ENCODE results near the gene C1QA. TPM values are rescaled to one million over a fixed set of nuclear protein-coding genes. Genes with fewer than 3 reads are reported as not detected.

C1QA gene
- total and polyA plus RNA-seq, 2 of the 13 experiments (the other 11 are each of a cell fraction or from before 2014, with no cell fraction given): not detected

DNA sequence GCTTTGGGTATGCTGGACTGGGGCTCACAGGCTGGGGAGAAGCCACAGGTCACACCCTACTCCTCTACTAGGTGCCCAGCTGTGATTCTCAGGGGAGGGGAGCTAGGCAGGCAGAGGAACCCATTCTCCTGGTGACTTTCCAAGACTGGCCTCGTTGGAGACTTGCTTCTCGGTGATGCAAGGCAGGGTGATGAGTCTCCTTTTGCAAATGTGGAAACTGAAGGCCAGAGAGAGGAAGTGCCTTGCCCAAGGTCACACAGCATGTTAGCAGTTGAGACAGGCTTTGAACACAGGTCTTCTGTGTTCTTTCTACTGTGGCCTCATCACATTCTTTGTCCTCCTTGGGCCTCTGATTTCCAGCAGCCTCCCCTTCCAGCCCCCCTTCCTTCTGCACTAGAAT lies 20.5 kb upstream of the C1QA start (continued):
- TF ChIP-seq, protein P1, sequence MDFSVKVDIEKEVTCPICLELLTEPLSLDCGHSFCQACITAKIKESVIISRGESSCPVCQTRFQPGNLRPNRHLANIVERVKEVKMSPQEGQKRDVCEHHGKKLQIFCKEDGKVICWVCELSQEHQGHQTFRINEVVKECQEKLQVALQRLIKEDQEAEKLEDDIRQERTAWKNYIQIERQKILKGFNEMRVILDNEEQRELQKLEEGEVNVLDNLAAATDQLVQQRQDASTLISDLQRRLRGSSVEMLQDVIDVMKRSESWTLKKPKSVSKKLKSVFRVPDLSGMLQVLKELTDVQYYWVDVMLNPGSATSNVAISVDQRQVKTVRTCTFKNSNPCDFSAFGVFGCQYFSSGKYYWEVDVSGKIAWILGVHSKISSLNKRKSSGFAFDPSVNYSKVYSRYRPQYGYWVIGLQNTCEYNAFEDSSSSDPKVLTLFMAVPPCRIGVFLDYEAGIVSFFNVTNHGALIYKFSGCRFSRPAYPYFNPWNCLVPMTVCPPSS (IDR thresholded peaks at IDR 0.05): no peak
- TF ChIP-seq ZNF510 (CRISPR knock-in tag; IDR thresholded peaks at IDR 0.05; ENCODE audit: low read depth) (no peak), CEBPG (CRISPR knock-in tag; IDR thresholded peaks at IDR 0.05) (no peak)

DNA sequence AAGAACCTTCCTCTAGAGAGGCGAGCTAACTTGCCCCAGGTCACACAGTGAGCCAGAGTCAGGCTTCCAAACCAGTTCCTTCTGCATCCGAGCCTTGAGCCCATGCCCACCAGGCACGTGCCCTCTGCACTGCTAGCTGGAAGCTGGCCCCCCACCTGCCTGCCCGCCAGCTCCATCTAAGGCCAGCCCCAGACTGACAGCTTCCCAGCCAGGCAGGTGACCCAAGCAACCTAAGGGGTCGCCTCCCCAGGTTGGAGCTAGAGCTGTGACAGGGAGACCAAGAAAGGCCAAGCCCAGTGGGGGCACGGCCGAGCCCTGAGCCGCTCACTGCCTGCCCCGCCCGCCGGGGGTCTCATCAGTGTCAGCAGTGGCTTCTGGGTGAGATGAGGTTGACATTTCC lies 19.9 kb upstream of the C1QA start:
- ChIA-PET POLR2A (no interaction called here), CTCF (ENCODE audit: low intra/inter-chr PET ratio, low total read pairs) (no interaction called here)
- DNase-seq (ENCODE audit: low spot score) (no peak), ATAC-seq (no peak), FAIRE-seq (no peak)
- peaks cover 2% of the 10 kb centered on the region; the same call in 1 of the 2 replicates for H4K20me1 ChIP-seq (ENCODE audit: insufficient read depth, low read length)
- in situ Hi-C loops (cut with HindIII; ENCODE audit: extremely low pct_ligation_motif_present, low pct_unique_long_range_greater_than_20kb): no loop called here
- intact Hi-C loops (cut with micrococcal nuclease; ENCODE audit: unreplicated experiment): no loop called here
- no peak overlapping the region for H2AFZ ChIP-seq (ENCODE audit: low read length)
- H3K36me3 ChIP-seq (replicated peaks in 1 of 2; ENCODE audit: control insufficient read depth in 1 of 2, insufficient read depth in 2 of 2, low read length in 2 of 2): no peaks in the 10 kb centered on the region
- no peak for TF ChIP-seq RARG (CRISPR knock-in tag; IDR thresholded peaks at IDR 0.05; ENCODE audit: low read depth)
- no peak for TF ChIP-seq ELF3 (CRISPR knock-in tag; IDR thresholded peaks at IDR 0.05)
- TF ChIP-seq ZBTB21 (CRISPR knock-in tag; IDR thresholded peaks at IDR 0.05): no peak
- TF ChIP-seq MZF1 (CRISPR knock-in tag; IDR thresholded peaks at IDR 0.05; ENCODE audit: borderline replicate concordance): no peak
- no peak for TF ChIP-seq ZNF619 (CRISPR knock-in tag; IDR thresholded peaks at IDR 0.05)
- no peak for TF ChIP-seq RAD51 (IDR thresholded peaks at IDR 0.05; ENCODE audit: borderline replicate concordance)
- no peak for TF ChIP-seq ZKSCAN5 (CRISPR knock-in tag; IDR thresholded peaks at IDR 0.05)
- no peak for TF ChIP-seq NCOR1 (IDR thresholded peaks at IDR 0.05; ENCODE audit: borderline replicate concordance, low read length)
- TF ChIP-seq TCF7L2 (IDR thresholded peaks at IDR 0.05; ENCODE audit: low read depth, low read length): no peak
- TF ChIP-seq ZNF547 (CRISPR knock-in tag; IDR thresholded peaks at IDR 0.05): no peak
- no peak for TF ChIP-seq MAFG (CRISPR knock-in tag; IDR thresholded peaks at IDR 0.05)
- no peak for TF ChIP-seq ZNF263 (CRISPR knock-in tag; IDR thresholded peaks at IDR 0.05)
- no peak for TF ChIP-seq ZNF788 (CRISPR knock-in tag; IDR thresholded peaks at IDR 0.05; ENCODE audit: borderline replicate concordance)
- no peak for TF ChIP-seq CHCHD3 (CRISPR knock-in tag; IDR thresholded peaks at IDR 0.05)
- TF ChIP-seq PRPF4 (IDR thresholded peaks at IDR 0.05; ENCODE audit: low read depth, low read length, poor library complexity, severe bottlenecking): no peak
- TF ChIP-seq TAF1 (CRISPR knock-in tag; IDR thresholded peaks at IDR 0.05): no peak
- TF ChIP-seq, protein P2, sequence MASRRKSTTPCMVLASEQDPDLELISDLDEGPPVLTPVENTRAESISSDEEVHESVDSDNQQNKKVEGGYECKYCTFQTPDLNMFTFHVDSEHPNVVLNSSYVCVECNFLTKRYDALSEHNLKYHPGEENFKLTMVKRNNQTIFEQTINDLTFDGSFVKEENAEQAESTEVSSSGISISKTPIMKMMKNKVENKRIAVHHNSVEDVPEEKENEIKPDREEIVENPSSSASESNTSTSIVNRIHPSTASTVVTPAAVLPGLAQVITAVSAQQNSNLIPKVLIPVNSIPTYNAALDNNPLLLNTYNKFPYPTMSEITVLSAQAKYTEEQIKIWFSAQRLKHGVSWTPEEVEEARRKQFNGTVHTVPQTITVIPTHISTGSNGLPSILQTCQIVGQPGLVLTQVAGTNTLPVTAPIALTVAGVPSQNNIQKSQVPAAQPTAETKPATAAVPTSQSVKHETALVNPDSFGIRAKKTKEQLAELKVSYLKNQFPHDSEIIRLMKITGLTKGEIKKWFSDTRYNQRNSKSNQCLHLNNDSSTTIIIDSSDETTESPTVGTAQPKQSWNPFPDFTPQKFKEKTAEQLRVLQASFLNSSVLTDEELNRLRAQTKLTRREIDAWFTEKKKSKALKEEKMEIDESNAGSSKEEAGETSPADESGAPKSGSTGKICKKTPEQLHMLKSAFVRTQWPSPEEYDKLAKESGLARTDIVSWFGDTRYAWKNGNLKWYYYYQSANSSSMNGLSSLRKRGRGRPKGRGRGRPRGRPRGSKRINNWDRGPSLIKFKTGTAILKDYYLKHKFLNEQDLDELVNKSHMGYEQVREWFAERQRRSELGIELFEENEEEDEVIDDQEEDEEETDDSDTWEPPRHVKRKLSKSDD (CRISPR knock-in tag; IDR thresholded peaks at IDR 0.05; ENCODE audit: low read depth): no peak
- TF ChIP-seq REPIN1 (CRISPR knock-in tag; IDR thresholded peaks at IDR 0.05; ENCODE audit: borderline replicate concordance, low read depth): no peak
- no peak for TF ChIP-seq TGIF2 (CRISPR knock-in tag; IDR thresholded peaks at IDR 0.05)
- TF ChIP-seq KLF9 (CRISPR knock-in tag; IDR thresholded peaks at IDR 0.05; ENCODE audit: low read depth): no peak
- H3K4me2 ChIP-seq (ENCODE audit: low read depth, low read length): no peak overlapping the region
- H3K9ac ChIP-seq (ENCODE audit: insufficient read depth, low read depth, low read length): no peak overlapping the region
- no peak overlapping the region for H3K27ac ChIP-seq (ENCODE audit: extremely low read length, insufficient read depth, low read length)
- 0% methylated on average over 1 of the region's 11 CpGs for WGBS (ENCODE audit: low lambda C conversion rate)
- H3K9me3 ChIP-seq (ENCODE audit: low read length): no peaks in the 10 kb centered on the region
- H3K79me2 ChIP-seq (ENCODE audit: insufficient read depth, low read length): no peaks in the 10 kb centered on the region
- no peak overlapping the region for H3K4me3 ChIP-seq (replicated peaks in 1 of 3; ENCODE audit: insufficient read depth in 1 of 3, low read depth in 2 of 3, low read length in 3 of 3)
- peaks cover 6 to 44% of the 10 kb centered on the region in 2 experiments for H3K27me3 ChIP-seq (ENCODE audit: control insufficient read depth in 1 of 2, insufficient read depth in 2 of 2, low read length in 2 of 2)
- no TSS peak for BruUV-seq (replicated peaks)
- no peaks in the 10 kb centered on the region for H3K4me1 ChIP-seq (ENCODE audit: insufficient read depth, low read length)

Measured in HepG2 (cell line).